SKM-1 (cell line): ENCODE results near the gene ESF1.
"Not testable (repeated sequence)": the region's sequence is repeated elsewhere in the genome, so short reads cannot be mapped to it uniquely, and the experiment has no call there.

Source experiments
- DNase-seq: peaks from one replicate; lab custom pipeline; 2025; ENCODE audit not compliant: unreplicated experiment; lab: John Stamatoyannopoulos, UW

ESF1 gene

DNA sequence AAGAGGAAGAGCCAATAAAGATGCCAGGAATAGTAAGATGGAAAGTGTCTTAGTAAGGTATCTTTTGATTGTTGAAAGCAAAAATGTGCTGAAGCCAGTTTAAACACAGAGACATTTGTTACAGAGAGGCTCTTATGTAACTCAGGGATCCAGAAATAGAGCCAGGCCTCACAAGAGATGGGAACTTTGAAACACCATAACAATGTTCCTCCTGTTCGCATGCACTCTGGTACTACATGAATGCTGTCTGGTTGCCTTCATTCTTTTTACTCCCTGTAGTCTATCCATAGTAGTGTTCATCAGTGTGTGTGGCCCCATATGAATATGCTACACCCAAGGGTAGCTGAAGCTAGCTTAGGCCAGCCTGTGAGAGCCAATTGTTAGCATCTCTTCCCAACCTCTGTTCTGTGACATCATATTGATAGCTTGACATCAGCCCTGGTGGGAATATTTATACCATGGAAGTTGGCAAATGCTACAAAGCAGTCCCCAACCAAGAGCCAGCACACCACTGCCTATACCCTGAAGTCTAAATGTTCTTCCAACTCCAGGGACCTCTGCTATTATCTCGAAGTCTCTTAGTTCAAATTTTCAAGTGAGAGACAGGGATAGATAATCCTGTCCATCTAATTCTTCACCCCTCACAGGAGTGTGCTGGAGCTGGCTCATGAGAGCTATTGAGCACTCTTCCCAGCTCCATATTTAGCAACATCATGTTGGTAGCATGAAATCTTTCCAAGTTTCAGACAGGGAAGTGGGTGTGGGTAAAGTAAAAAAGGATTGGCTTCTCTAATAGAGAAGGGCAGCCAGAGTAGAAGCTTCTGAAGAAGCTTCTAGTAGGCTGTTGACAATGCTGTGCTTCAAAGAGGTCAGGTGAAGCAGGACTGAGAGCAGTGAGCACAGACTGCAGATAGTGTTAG lies 7.1 kb upstream of the ESF1 start:
- DNase-seq, result no peak

DNA sequence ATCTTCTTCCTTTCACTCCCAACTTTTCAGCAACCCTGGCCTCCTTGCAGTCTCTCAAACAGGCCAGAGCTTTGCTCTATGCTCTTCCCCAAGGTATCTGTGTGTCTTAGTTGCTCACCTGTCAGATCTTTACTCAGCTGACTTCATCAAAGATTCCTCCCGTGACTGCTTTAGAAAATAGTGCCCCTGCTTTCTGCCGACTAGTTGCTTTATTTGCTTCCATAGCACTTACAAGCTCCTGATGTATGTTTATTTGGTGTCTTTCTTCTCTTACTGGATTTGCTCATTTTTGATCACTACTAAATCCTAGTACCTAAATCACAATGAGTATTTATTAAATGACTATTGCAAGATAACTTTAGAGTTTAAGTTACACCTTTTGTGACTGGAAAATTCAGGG lies 6.0 kb upstream of the ESF1 start:
- DNase-seq, result no peak

DNA sequence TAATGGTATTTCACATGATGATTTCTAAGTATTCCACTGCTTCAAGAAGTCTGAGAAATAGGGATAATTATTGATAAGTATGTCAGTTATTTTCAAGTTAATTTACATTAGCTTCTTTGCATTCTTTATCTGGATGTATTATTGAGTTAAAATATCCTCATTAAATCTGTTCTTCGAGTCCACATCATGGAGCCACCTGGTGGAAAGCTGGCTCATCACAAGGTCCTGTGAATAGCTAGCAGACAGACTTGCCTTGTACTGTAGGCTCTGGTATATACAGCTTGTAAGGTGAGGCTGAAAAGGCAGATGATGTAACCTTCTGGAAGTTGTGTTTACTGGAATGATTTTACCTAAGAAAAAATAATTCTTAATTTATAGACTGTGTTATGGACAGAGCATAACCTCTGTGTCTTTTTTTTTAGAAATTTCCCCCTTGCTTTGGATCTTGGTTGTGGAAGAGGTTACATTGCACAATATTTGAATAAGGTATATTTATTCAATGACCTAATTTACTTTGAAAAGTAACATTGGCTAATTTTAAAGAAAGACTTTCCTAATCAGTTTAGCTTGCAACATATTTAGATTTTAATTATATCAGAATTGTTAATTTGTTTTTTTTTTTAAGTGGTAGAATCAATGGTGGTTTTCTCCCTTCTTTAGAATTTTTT lies 3.6 kb upstream of the ESF1 start:
- no peak for DNase-seq

DNA sequence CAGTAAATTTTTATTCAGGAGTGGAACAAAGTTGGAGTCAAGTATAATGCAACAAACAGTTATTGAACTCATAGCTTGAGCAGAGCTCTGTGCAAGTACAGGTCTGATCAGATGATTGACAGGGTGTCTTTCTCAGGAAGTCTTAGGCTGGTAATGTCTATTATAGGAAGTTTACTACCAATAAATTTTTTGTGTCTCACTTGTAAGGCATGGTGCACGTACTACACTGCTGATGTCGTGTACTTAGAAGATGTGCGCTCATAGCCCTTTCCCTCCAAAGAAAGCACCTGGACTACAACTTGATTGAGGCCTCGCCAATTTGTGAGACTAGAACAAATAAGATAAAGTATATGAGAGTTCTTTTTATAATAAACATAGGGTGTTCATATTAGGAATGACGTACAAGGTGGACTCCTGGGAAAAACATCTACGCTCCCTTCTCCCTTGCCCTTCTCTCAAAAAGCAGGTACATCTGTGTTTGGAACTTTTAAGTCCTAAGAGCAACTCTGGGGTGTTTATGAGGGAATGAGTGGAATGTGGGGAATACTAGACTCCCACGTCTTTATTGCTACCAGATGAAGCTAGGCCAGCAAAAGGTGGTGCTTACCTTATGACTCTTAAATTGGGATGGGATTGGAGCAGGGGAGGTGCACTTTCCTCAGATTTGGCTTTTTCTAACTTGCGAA lies 1.6 kb upstream of the ESF1 start:
- DNase-seq, result no peak

DNA sequence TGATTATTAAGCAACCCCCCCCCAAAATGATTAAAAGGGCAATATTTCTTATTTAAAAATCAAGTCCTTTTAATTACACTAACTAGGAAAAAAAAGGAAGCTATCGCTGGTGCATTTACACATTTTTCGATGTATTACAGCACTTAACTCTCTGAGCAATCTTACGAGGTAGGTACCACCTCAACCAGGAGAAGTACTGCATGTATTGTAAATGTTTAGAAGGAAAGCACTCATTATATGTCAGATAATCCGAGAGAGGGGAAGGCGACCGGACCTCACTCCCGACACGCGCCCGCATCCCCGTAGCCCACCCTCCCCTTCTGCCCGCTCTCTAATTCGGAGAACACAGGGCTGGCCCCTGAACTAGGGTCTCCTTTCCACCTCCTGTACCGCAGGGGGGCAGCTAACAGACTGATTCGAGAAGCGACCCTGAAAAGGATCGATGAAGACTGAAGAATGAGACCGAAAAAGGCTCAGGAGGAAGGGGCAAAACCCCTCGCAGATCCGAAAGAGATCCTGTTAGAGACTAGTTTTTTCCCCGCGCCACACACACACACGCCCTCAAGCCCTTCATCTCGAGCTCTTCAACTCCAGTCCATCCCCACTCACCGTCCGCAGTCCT lies 337 bp downstream of the ESF1 start:
- no peak for DNase-seq

DNA sequence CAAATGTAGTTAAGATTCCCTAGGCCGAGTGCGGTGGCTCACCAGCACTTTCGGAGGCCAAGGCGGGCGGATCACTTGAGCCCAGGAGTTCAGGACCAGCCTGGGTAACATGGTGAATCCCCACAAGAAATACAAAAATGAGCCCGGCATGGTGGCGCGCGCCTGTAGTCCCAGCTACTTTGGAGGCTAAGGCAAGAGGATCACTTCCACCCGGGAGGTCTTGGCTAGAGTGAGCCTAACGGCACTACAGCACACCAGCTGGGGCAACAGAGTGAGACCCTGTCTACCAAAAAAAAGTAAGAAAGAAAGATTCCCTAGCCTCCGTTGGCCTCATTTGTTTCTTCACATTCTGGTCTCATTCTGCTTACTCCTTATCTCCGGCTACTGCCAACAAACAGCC lies 1.2 kb downstream of the ESF1 start:
- no peak for DNase-seq

DNA sequence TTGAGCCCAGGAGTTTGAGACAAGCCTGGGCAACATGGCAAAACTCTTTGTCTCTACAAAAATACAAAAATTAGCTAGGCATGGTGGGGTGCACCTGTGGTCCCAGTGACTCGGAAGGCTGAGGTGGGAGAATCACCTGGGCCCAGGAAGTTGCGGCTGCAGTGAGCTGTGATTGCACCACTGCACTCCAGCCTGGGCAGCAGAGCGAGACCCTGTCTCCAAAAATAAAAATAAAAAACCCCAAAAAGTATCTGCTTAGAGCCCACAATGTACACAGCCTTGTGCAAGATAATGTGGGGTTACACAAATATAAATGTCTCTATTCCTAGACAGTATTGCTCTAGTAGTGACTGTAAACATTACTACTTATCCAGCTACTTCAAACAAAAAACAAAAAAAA lies 5.9 kb downstream of the ESF1 start:
- no peak for DNase-seq

DNA sequence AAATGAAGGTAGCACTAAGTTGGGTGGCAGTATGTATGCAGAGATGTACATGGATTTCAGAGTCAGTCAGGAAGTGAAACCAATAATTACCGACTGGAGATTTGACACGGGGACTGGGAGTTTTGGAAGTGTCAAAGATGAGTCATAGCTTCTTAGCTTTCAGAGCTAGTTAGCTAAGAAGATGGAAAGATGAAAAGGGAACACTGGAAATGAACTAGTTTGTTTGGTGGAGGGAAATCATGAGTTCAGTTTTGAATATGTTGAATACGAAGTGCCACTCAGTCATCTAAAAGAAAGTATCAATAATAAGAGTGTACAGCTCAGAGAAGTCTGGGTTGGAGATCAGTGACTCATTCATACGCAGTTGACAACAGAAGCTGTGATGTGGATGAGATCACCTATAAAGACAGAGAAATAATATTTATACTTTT lies 7.5 kb downstream of the ESF1 start:
- no peak for DNase-seq

DNA sequence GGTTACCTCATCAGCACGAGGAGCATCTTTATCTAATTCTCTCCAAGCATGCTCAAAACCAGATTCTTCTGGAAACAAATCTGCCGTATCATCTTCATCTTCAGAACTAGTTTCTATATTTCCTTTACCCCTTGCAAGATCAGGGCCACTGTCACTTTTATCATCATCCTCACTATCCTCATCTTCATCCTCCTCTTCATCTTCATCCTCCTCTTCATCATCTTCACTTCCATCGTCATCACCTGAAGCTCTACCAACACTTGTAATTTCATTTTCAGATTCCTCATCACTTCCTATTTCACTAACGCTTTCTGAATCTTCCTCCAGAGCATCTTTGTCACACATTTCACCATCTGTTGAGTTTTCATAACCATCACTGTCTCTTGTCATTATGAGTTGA lies 8.9 kb downstream of the ESF1 start:
- no peak for DNase-seq

DNA sequence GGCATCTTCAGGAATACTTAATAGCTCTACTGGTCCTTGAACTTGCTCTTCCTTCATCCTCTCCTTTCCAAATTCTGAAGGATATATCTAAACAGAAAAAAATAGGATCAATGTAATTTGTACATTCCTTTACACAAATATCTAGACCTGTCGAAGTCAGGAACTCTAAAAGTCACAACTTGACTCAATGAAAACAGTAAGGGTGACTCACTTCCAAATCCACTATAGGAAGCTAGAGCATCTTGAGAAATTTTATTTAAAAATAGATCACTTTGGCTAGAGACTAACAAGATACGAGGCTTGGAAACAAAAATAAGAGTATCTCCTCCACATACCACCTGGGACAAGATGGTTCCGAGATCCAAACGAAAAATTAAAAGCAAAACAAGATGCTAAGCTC lies 12.2 kb downstream of the ESF1 start:
- DNase-seq, result no peak

DNA sequence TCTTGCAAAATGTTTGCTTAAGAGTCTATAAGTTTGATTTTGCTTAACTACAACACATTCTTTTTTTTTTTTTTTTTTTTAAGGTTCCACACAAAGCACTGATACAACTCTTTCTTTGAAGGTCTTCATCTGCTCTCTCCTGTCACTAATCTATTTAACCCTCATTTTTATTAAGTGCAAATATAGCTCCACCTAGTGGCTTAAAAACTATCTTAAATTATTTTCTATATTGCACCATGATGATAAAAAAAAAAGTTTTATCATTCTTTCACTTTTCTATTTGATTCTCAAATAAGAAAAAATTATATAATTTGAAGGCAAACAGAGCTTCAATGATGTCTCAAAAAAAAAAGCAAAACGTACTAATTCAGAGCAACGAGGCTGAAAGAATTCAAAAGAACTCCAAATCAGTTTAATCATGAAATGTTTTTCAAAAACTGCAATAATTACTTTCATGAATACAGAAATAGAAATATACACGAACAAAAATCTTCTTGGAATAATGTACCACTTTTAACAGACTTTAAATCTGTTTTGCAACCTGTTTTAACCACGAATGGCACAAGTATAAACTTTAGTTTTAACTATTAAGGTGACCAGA lies 12.8 kb downstream of the ESF1 start:
- DNase-seq, result no peak

DNA sequence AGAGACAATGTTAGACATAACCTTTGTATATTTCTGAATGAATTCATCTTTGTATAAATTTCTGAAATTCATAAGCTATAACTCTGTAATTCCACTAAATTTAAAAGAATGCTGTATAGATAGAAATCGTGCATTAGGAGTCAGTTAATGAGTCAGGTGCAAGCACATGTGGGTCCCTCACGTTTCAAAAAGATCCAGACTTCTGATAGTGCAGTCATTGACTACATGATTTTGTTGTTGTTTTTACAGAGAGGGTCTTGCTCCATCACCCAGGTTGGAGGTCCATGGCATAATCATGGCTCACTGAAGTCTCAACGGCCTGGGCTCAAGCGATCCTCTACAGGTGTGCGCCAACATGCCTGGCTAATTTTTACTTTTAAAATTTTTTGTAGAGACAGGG lies 14.6 kb downstream of the ESF1 start:
- DNase-seq, result no peak

DNA sequence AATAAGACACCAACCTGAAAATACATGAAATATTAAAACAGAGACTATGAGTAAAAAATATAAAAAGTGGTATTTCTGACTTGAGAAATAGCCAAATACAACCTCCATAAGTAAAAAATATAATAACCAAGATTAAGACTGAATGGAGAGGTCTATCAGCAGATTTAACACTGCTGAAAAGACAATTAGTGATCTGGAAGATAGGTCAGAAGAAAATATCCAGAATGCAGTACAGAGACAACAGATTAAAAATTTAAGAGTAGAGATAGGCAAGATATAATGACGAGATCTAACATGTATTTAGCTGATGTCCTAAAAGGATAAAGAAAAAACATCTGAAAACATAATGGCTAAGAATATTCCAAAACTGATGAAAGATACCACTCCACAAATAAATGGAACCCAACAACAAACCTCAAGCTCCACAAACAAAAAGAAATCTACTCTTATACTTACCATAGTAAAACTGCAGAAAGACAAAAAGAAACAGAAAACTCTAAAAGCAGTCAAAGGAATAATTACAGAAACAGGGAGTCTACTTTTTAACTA lies 18.8 kb downstream of the ESF1 start:
- no peak for DNase-seq

DNA sequence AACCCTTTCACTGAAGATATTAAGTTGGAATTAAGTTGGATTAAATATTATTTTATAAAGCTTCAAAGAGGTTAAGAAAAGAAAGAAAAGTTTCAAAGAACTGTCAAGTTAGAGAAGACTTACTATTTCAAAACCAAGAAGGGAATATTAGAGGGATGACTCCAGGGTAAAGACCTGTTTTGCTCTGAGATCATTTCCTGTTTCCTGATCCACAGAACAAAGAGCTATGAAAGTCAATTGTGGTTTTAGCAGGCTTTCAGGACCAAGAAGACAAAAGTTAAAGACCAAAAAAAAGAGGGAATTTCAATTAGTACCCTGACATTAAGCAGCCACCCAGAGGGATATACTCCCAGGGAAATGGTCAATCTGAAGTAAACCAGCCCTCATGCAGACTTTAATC lies 19.4 kb downstream of the ESF1 start:
- DNase-seq, result no peak

DNA sequence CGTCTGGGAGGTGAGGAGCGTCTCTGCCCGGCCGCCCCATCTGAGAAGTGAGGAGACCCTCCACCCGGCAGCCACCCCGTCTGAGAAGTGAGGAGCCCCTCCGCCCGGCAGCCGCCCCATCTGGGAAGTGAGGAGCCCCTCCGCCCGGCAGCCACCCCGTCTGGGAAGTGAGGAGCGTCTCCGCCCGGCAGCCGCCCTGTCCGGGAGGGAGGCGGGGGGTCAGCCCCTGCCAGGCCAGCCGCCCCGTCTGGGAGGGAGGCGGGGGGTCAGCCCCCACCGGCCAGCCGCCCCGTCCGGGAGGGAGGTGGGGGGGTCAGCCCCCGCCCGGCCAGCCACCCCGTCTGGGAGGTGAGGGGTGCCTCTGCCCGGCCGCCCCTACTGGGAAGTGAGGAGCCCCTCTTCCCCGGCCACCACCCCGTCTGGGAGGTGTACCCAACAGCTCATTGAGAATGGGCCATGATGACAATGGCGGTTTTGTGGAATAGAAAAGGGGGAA lies 24.2 kb downstream of the ESF1 start:
- DNase-seq, result not testable (repeated sequence)

DNA sequence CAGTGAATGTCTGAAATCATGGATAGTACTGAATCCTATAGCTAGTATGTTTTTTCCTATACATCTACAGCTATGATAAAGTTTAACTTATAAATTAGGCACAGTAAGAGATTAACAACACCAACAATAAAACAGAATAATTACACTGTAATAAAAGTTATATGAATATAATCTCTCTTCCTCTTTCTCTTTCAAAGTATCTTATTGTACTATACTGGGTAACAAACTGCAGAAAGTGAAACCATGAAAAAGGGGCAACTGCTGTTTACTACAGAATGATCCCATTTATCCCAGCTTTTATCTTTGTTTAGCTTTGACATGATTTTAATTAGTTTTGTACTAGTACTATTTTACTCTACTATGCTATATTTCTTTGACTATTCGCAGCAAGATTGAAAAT lies 25.8 kb downstream of the ESF1 start:
- DNase-seq, result no peak

DNA sequence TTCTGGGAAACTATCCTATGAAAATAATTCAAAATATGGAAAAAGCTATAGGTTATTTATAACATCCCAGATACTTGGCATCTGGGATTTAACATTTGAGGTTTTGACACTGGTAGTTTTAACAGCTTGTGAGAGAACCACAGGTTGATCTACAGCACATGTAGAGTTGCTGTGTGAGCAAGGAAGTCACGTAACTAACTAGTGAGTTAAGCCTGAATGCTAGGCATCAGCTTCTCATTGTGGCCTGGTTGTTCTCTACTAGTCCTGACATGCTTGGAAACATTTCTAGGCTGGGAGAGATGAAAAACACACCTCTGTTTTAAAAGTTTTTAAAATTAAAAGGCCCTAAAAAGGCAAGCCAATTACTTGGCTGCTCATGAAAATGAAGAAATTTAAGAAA lies 28.2 kb downstream of the ESF1 start:
- no peak for DNase-seq

DNA sequence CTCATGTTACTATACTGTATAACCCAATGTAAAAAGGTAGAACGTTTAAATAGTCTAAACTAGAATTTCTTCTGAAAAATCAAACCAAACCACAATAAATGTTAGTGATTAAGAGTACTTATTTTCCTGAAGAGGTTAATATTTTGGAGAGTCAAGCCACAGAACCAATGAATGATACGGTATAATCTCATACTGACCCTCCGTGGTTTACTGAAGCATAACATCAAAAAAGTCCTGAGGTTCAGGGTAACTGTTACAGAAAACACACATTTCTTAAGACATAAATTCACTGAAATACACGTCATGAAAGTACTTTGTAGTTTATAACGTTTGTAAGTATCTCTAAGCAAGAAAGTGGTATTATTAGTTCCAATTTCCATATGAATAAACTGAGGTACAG lies 28.9 kb downstream of the ESF1 start:
- DNase-seq, result no peak

DNA sequence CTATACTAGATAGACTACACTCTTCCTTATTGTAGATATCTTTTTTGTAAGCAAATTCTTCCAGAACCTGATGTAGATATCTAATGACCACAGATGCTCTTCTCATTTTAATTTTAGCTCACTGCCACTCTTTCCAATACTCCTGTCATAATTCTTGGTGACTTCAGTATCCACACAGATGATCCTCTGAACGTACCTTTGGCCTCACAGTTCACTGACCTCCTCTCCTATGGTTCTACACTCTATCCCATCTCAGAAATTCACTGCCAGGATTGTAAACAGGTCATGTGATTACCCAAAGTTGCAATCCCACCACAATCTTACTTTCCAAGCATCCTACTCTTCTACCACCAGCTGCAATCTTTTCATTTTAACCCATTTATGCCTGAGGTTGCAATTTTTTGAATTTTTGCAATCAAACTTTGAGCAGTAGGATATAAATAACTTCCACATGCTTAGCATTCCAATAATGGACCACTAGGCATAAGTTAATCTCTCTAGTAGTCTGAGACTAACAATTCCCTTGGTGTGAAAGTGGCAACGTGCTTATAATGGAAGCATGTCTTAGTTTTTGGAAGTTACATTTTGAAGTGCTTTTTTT lies 31.2 kb downstream of the ESF1 start:
- DNase-seq, result no peak

DNA sequence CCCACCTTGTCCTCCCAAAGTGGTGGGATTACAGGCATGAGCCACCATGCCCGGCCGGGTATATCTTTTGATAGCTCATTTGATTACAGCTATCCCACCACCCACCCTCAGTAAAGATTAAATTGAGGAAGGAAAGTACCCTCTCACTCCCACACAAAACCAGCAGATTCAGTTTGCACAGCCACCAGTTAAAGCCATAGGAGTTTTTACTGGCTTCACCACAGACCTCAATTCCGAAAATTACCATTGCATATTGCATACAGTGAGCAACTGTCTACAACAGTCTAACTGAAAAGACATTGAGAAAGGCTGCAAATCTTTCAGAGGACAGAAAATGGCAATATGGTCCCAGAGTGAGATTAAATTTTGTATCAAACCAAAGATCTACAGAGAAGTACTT lies 34.9 kb downstream of the ESF1 start:
- no peak for DNase-seq
